Mononuclear cell (primary cell): ENCODE results near the gene LPP. TPM values are rescaled to one million over a fixed set of nuclear protein-coding genes. Genes with fewer than 3 reads are reported as not detected.

Source experiments
- H3K27me3 ChIP-seq: 2 replicates; pipeline ENCODE4 v1.6.0; 2011; ENCODE audit warnings: low read length, control low read depth; ENCODE audit not compliant: insufficient read depth
- H3K4me1 ChIP-seq: 2 replicates; pipeline ENCODE4 v1.5.1; 2011; ENCODE audit warnings: mild to moderate bottlenecking, low read length, control low read depth; ENCODE audit not compliant: insufficient read depth
- H3K4me3 ChIP-seq: 2 replicates; pipeline ENCODE4 v1.5.1; 2011; ENCODE audit warnings: mild to moderate bottlenecking, low read length, moderate library complexity
- H3K9me3 ChIP-seq: 2 replicates; pipeline ENCODE4 v1.5.1; 2011; ENCODE audit warnings: low read depth, mild to moderate bottlenecking, control low read depth, low read length
- total RNA-seq: library from RNA; depleted of rRNA; stranded (reverse); fragments of >200 nt; gene quantifications from one replicate; pipeline ENCODE4 v1.2.3, GENCODE V29; 2012

LPP gene
- total RNA-seq, 1 donor = 32.5 TPM

GRCh38 chr3:188243124-188243795 is 89.3 kb downstream of the LPP start:
- no peak overlapping the region for H3K4me3 ChIP-seq
- H3K4me1 ChIP-seq = peaks cover 4% of the 10 kb centered on the region
- no peaks in the 10 kb centered on the region for H3K27me3 ChIP-seq
- no peaks in the 10 kb centered on the region for H3K9me3 ChIP-seq

GRCh38 chr3:188244395-188244861 is 90.5 kb downstream of the LPP start:
- H3K4me1 ChIP-seq = peaks cover 4% of the 10 kb centered on the region
- no peaks in the 10 kb centered on the region for H3K9me3 ChIP-seq
- H3K27me3 ChIP-seq = no peaks in the 10 kb centered on the region
- H3K4me3 ChIP-seq = no peak overlapping the region

GRCh38 chr3:188246905-188247304 is 92.9 kb downstream of the LPP start:
- H3K4me1 ChIP-seq = peaks cover 4% of the 10 kb centered on the region
- H3K9me3 ChIP-seq = no peaks in the 10 kb centered on the region
- no peaks in the 10 kb centered on the region for H3K27me3 ChIP-seq
- H3K4me3 ChIP-seq = no peak overlapping the region

- peaks cover 4% of the 10 kb centered on the region for H3K4me1 ChIP-seq
- no peaks in the 10 kb centered on the region for H3K27me3 ChIP-seq
- no peaks in the 10 kb centered on the region for H3K9me3 ChIP-seq
- H3K4me3 ChIP-seq = no peak overlapping the region
Measured at GRCh38 chr3:188248036-188248561, 94.1 kb downstream of the LPP start.

- no peaks in the 10 kb centered on the region for H3K9me3 ChIP-seq
- H3K4me1 ChIP-seq = peaks cover 5% of the 10 kb centered on the region
Measured at GRCh38 chr3:188253123-188253793, 99.3 kb downstream of the LPP start.

GRCh38 chr3:188253800-188254452 is 100.0 kb downstream of the LPP start:
- H3K9me3 ChIP-seq = no peaks in the 10 kb centered on the region
- H3K4me3 ChIP-seq = no peak overlapping the region
- H3K4me1 ChIP-seq = peaks cover 5% of the 10 kb centered on the region
- no peaks in the 10 kb centered on the region for H3K27me3 ChIP-seq

More at GRCh38 chr3:188253123-188253793, 99.3 kb downstream of the LPP start:
- Histone ChIP-seq H3K4me3 (no peak overlapping the region), H3K27me3 (no peaks in the 10 kb centered on the region)

GRCh38 chr3:188254520-188255070 is 100.6 kb downstream of the LPP start:
- H3K4me1 ChIP-seq = peaks cover 5% of the 10 kb centered on the region
- no peaks in the 10 kb centered on the region for H3K27me3 ChIP-seq
- no peak overlapping the region for H3K4me3 ChIP-seq
- no peaks in the 10 kb centered on the region for H3K9me3 ChIP-seq

- Histone ChIP-seq H3K4me3 (no peak overlapping the region), H3K4me1 (peaks cover 5% of the 10 kb centered on the region), H3K9me3 (no peaks in the 10 kb centered on the region), H3K27me3 (no peaks in the 10 kb centered on the region)
Measured at GRCh38 chr3:188255190-188255589, 101.2 kb downstream of the LPP start.

- peaks cover 5% of the 10 kb centered on the region for H3K4me1 ChIP-seq
- no peak overlapping the region for H3K4me3 ChIP-seq
- no peaks in the 10 kb centered on the region for H3K27me3 ChIP-seq
- H3K9me3 ChIP-seq = no peaks in the 10 kb centered on the region
Measured at GRCh38 chr3:188256758-188257157, 102.8 kb downstream of the LPP start.

GRCh38 chr3:188257384-188258026 is 103.5 kb downstream of the LPP start:
- H3K27me3 ChIP-seq = no peaks in the 10 kb centered on the region
- H3K4me1 ChIP-seq = peaks cover 5% of the 10 kb centered on the region
- no peaks in the 10 kb centered on the region for H3K9me3 ChIP-seq
- H3K4me3 ChIP-seq = no peak overlapping the region

GRCh38 chr3:188259191-188259590 is 105.2 kb downstream of the LPP start:
- Histone ChIP-seq H3K9me3 (no peaks in the 10 kb centered on the region), H3K4me1 (peaks cover 5% of the 10 kb centered on the region), H3K4me3 (no peak overlapping the region), H3K27me3 (no peaks in the 10 kb centered on the region)

- Histone ChIP-seq H3K9me3 (no peaks in the 10 kb centered on the region), H3K27me3 (no peaks in the 10 kb centered on the region), H3K4me1 (peaks cover 5% of the 10 kb centered on the region), H3K4me3 (no peak overlapping the region)
Measured at GRCh38 chr3:188259596-188259995, 105.6 kb downstream of the LPP start.

GRCh38 chr3:188261011-188261410 is 107.1 kb downstream of the LPP start:
- Histone ChIP-seq H3K9me3 (no peaks in the 10 kb centered on the region), H3K4me1 (peaks cover 5% of the 10 kb centered on the region), H3K27me3 (no peaks in the 10 kb centered on the region), H3K4me3 (no peak overlapping the region)

GRCh38 chr3:188262488-188262887 is 108.5 kb downstream of the LPP start:
- H3K4me3 ChIP-seq = no peak overlapping the region
- H3K27me3 ChIP-seq = no peaks in the 10 kb centered on the region
- no peaks in the 10 kb centered on the region for H3K9me3 ChIP-seq
- no peaks in the 10 kb centered on the region for H3K4me1 ChIP-seq
